Mesothelial cell of epicardium (in vitro differentiated cells): Measurements from ENCODE around the gene USP17L26. TPM values are rescaled to one million over a fixed set of nuclear protein-coding genes. Genes with fewer than 3 reads are reported as not detected.
"Not testable (repeated sequence)": the region's sequence is repeated elsewhere in the genome, so short reads cannot be mapped to it uniquely, and the experiment has no call there.

Source experiments
- DNase-seq, 2 experiments: peaks; one replicate each; pipeline ENCODE4 v3.0.0; 2021; ENCODE audit warnings: low spot score in 2 of 2; ENCODE audit not compliant: unreplicated experiment in 2 of 2
- H3K27ac Mint-ChIP-seq: 2 replicates; pipeline ENCODE4 v1.8.0; 2021; ENCODE audit warnings: mixed read lengths
- H3K27me3 Mint-ChIP-seq: 2 replicates; pipeline ENCODE4 v1.8.0; 2021; ENCODE audit warnings: low read depth, mixed read lengths
- H3K36me3 Mint-ChIP-seq: 2 replicates; pipeline ENCODE4 v1.8.0; 2021; ENCODE audit warnings: mixed read lengths
- H3K4me1 Mint-ChIP-seq: 2 replicates; pipeline ENCODE4 v1.8.0; 2021; ENCODE audit warnings: mixed read lengths
- H3K4me3 Mint-ChIP-seq: 2 replicates; pipeline ENCODE4 v1.8.0; 2021; ENCODE audit warnings: mild to moderate bottlenecking, moderate library complexity, mixed read lengths
- H3K9me3 Mint-ChIP-seq: 2 replicates; pipeline ENCODE4 v1.8.0; 2021; ENCODE audit warnings: mixed read lengths
- total RNA-seq: library from RNA; stranded (reverse); gene quantifications from 3 replicates; pipeline ENCODE4 v1.2.1, GENCODE V29; 2021

Gene USP17L26
- total RNA-seq: not detected in 3 replicates

GRCh38 chr4:9334358-9334757 lies at the start of gene USP17L26:
Gene USP17L26 (plus strand): TSS chr4:9334658. CDS start chr4:9334658, 0 bp downstream.
- H3K36me3 Mint-ChIP-seq, H3K4me3 Mint-ChIP-seq, DNase-seq, H3K27ac Mint-ChIP-seq, H3K9me3 Mint-ChIP-seq, H3K27me3 Mint-ChIP-seq, H3K4me1 Mint-ChIP-seq: not testable (repeated sequence)

GRCh38 chr4:9324191-9324590 lies 10.3 kb upstream of the USP17L26 start:
- H3K36me3 Mint-ChIP-seq, H3K4me3 Mint-ChIP-seq, H3K27me3 Mint-ChIP-seq, DNase-seq, H3K27ac Mint-ChIP-seq, H3K4me1 Mint-ChIP-seq, H3K9me3 Mint-ChIP-seq: not testable (repeated sequence)

- H3K4me1 Mint-ChIP-seq: not testable (repeated sequence)
Measured at GRCh38 chr4:9324865-9325264, 9.6 kb upstream of the USP17L26 start, which contains the start of gene USP17L24. Gene USP17L24 (plus strand): TSS chr4:9325165. CDS start chr4:9325165, 0 bp downstream.

DNA sequence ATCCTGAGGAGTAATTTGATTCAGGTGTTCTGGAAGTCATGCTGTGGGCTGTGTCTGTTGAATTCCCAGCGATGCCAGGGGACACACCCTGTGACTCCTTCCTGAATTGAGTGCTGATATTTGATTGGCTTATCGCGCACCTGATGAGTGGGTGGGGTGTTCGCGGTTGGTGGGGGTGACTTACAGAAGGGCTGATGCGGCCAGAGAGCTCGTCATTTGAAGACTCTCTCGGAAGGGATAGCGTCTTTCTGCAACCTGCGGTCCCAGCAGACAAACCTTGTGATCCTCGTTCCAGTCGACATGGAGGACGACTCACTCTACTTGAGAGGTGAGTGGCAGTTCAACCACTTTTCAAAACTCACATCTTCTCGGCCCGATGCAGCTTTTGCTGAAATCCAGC lies 4.8 kb upstream of the USP17L26 start, which contains the start of gene USP17L25:
Gene USP17L25 (plus strand): TSS at position 301 of the 400 bp plus-strand sequence. CDS start 0 bp downstream, at position 301.
- H3K27me3 Mint-ChIP-seq, H3K9me3 Mint-ChIP-seq, H3K4me1 Mint-ChIP-seq, DNase-seq, H3K27ac Mint-ChIP-seq, H3K36me3 Mint-ChIP-seq, H3K4me3 Mint-ChIP-seq: not testable (repeated sequence)

More at GRCh38 chr4:9324865-9325264, 9.6 kb upstream of the USP17L26 start, which contains the start of gene USP17L24:
- not testable (repeated sequence) for H3K27ac Mint-ChIP-seq, H3K27me3 Mint-ChIP-seq, H3K9me3 Mint-ChIP-seq, H3K4me3 Mint-ChIP-seq, DNase-seq, H3K36me3 Mint-ChIP-seq

- H3K4me3 Mint-ChIP-seq, H3K27me3 Mint-ChIP-seq, H3K9me3 Mint-ChIP-seq, H3K4me1 Mint-ChIP-seq, H3K36me3 Mint-ChIP-seq, DNase-seq, H3K27ac Mint-ChIP-seq: not testable (repeated sequence)
Measured at GRCh38 chr4:9339103-9339502, 4.6 kb downstream of the USP17L26 start, which contains the start of gene USP17L5. Gene USP17L5 (plus strand): TSS chr4:9339403. CDS start chr4:9339403, 0 bp downstream.

DNA sequence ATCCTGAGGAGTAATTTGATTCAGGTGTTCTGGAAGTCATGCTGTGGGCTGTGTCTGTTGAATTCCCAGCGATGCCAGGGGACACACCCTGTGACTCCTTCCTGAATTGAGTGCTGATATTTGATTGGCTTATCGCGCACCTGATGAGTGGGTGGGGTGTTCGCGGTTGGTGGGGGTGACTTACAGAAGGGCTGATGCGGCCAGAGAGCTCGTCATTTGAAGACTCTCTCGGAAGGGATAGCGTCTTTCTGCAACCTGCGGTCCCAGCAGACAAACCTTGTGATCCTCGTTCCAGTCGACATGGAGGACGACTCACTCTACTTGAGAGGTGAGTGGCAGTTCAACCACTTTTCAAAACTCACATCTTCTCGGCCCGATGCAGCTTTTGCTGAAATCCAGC lies 9.4 kb downstream of the USP17L26 start, which contains the start of gene USP17L27:
Gene USP17L27 (plus strand): TSS at position 301 of the 400 bp plus-strand sequence. CDS start 0 bp downstream, at position 301.
- not testable (repeated sequence) for H3K9me3 Mint-ChIP-seq, DNase-seq, H3K27ac Mint-ChIP-seq, H3K27me3 Mint-ChIP-seq, H3K4me3 Mint-ChIP-seq, H3K36me3 Mint-ChIP-seq, H3K4me1 Mint-ChIP-seq

- H3K27me3 Mint-ChIP-seq, H3K27ac Mint-ChIP-seq, H3K4me1 Mint-ChIP-seq, DNase-seq, H3K4me3 Mint-ChIP-seq, H3K9me3 Mint-ChIP-seq, H3K36me3 Mint-ChIP-seq: not testable (repeated sequence)
Measured at GRCh38 chr4:9348593-9348992, 14.1 kb downstream of the USP17L26 start, which contains the start of gene USP17L28. Gene USP17L28 (plus strand): TSS chr4:9348893. CDS start chr4:9348893, 0 bp downstream.

DNA sequence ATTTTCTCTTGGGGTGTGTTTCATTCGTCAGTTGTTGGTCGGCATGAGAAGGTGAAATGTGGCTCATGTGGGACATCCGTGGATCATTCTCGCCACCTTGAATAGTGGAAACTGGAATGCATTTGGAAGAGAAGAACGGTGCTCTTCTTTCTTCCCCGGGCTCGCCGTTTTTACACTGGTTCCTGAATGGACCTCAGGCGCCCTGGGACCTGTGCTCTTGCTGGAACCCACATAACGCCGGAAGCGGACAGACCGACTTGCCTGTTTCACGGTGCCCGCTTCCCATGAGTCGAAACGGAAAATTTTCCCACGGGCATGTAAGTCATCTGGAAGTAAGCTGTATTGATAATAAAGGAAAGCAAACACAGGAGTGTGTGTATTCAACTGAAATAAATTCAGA lies 16.4 kb downstream of the USP17L26 start:
- H3K9me3 Mint-ChIP-seq, DNase-seq, H3K4me3 Mint-ChIP-seq, H3K4me1 Mint-ChIP-seq, H3K36me3 Mint-ChIP-seq, H3K27ac Mint-ChIP-seq, H3K27me3 Mint-ChIP-seq: not testable (repeated sequence)

DNA sequence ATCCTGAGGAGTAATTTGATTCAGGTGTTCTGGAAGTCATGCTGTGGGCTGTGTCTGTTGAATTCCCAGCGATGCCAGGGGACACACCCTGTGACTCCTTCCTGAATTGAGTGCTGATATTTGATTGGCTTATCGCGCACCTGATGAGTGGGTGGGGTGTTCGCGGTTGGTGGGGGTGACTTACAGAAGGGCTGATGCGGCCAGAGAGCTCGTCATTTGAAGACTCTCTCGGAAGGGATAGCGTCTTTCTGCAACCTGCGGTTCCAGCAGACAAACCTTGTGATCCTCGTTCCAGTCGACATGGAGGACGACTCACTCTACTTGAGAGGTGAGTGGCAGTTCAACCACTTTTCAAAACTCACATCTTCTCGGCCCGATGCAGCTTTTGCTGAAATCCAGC lies 18.9 kb downstream of the USP17L26 start, which contains the start of gene USP17L29:
Gene USP17L29 (plus strand): TSS at position 301 of the 400 bp plus-strand sequence. CDS start 0 bp downstream, at position 301.
- not testable (repeated sequence) for H3K36me3 Mint-ChIP-seq, DNase-seq, H3K9me3 Mint-ChIP-seq, H3K27me3 Mint-ChIP-seq, H3K27ac Mint-ChIP-seq, H3K4me3 Mint-ChIP-seq, H3K4me1 Mint-ChIP-seq

DNA sequence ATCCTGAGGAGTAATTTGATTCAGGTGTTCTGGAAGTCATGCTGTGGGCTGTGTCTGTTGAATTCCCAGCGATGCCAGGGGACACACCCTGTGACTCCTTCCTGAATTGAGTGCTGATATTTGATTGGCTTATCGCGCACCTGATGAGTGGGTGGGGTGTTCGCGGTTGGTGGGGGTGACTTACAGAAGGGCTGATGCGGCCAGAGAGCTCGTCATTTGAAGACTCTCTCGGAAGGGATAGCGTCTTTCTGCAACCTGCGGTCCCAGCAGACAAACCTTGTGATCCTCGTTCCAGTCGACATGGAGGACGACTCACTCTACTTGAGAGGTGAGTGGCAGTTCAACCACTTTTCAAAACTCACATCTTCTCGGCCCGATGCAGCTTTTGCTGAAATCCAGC lies 28.4 kb downstream of the USP17L26 start, which contains the start of gene USP17L30:
Gene USP17L30 (plus strand): TSS at position 301 of the 400 bp plus-strand sequence. CDS start 0 bp downstream, at position 301.
- H3K4me3 Mint-ChIP-seq, H3K9me3 Mint-ChIP-seq, H3K36me3 Mint-ChIP-seq, H3K27ac Mint-ChIP-seq, H3K4me1 Mint-ChIP-seq, DNase-seq, H3K27me3 Mint-ChIP-seq: not testable (repeated sequence)

DNA sequence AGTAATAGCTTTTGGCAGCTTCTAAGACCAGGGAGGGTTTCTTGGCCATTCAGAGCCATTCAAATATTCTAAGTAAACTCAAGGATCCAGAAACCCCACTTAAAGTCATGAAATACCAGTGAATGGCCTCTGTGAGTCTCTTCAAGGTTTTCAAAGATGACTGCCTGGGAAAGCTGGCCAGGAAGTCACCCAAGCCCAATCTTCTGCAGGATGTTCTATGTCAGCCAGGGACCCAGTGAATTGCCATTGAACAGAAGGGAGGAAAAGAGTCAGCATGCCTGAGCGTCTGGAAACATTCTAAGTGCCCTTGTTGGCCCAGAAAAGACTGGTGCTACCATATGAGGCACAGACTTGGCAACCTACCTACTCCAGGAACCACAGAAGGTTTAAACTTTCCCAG lies 45.4 kb downstream of the USP17L26 start:
- H3K4me3 Mint-ChIP-seq, H3K4me1 Mint-ChIP-seq, DNase-seq, H3K27ac Mint-ChIP-seq, H3K36me3 Mint-ChIP-seq, H3K9me3 Mint-ChIP-seq: not testable (repeated sequence)
- peaks cover 12% of the 10 kb centered on the region for H3K27me3 Mint-ChIP-seq
